T-helper 9 cell (primary cell): Measurements from ENCODE around the gene AIDA.
"Not testable (repeated sequence)": the region's sequence is repeated elsewhere in the genome, so short reads cannot be mapped to it uniquely, and the experiment has no call there.

Experiments used
- DNase-seq: peaks from one replicate; pipeline ENCODE4 v3.0.0-alpha.2; 2020
- total RNA-seq, 2 donors: gene quantifications; one replicate each; lab custom pipeline; 2026; lab: John Stamatoyannopoulos, UW

AIDA gene, protein sequence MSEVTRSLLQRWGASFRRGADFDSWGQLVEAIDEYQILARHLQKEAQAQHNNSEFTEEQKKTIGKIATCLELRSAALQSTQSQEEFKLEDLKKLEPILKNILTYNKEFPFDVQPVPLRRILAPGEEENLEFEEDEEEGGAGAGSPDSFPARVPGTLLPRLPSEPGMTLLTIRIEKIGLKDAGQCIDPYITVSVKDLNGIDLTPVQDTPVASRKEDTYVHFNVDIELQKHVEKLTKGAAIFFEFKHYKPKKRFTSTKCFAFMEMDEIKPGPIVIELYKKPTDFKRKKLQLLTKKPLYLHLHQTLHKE
- total RNA-seq = 28.8 to 29.0 reads per million in 2 donors

DNA sequence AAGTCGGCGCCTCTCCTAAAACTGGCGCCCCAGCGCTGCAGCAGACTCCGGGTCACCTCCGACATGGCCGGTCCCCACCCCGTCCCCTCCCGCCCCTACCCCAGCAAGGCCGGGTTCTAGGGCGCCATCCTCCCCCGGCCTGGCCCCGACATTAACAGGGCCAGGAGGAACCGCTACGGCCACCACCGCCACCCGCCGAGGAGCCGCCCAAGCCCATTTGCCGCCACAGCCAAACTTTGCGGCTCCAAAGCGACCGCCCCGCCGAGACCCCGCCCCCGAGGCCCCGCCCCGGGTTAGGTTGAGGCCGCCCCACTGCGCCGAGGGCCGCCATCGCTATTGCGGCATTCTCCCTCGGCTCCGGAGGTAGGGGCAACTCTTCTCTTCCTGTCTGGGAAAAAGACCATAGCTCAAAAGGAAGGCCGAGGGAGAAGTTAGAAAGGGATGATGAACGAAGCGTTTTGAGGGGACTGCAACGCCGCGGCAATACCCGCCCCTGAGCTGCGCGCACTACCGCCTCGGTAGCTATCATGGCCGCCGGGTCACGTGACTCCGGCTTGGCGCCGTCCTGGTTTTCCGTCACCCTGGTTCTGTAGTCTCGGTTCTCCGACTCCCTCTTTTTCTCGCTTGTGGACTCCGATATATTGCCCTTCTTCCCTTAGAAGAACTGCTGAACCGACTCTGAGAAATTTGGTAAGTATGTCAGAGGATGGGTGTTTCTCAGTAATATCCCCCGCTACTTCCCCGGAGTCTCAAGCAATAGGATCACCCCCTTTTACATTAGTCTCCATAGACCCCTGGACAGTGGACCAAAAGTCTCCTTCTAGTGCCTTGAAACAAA, at the start of gene AIDA, which contains the start of gene BROX:
TSS of gene AIDA (minus strand) at position 239 of the 838 bp plus-strand sequence. CDS start at position 65, 174 bp downstream.
TSS of gene BROX (plus strand) at position 312 of the 838 bp plus-strand sequence. CDS start 3,136 bp downstream, outside the sequence.
- DNase-seq = peak; percentile 96

DNA sequence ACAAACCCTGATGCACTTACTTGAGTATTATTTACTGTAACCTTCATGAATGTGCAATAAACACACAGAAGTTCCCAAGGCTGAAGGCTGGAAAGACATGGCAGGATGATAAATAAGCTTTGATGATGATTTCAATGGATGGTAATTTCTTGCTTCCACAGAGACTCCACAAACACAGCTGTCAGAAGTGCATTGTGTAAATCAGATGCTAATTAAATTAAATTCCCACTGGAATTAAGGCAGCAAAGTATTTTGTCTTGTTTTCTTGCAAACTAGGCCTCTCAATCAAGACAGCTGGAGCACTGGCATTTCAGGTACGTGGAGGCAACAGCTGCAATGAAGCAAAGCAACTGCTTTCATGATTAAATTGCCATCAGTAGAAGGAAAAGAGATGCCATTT, 48.8 kb upstream of the AIDA start:
- no peak for DNase-seq

DNA sequence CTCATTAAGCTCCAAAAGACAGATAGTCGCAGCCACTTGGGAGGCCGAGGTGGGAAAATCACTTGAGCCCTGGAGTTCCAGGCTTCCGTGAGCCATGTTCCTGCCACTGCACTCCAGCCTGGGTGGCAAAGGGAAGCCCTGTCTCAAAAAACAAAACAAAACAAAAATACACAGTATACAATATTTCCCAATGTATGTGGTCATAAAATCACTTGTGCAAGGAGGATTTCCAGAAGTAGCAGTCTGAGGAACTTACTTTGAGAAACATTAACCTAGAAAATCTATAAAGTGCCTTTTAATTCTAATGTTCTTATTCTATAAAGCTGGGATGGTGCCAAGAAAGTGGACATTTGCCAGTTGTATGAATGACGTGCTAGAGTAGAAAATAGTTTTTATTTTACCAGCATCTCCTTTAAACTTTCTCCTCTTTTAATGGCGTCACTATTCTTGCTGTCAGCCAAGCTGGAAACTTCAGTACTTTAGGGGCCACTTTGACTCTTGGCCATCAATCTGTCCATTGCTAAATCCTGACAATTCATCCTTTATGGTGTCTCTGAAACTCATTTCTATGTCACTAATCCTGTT, 47.3 kb upstream of the AIDA start:
- DNase-seq = no peak

DNA sequence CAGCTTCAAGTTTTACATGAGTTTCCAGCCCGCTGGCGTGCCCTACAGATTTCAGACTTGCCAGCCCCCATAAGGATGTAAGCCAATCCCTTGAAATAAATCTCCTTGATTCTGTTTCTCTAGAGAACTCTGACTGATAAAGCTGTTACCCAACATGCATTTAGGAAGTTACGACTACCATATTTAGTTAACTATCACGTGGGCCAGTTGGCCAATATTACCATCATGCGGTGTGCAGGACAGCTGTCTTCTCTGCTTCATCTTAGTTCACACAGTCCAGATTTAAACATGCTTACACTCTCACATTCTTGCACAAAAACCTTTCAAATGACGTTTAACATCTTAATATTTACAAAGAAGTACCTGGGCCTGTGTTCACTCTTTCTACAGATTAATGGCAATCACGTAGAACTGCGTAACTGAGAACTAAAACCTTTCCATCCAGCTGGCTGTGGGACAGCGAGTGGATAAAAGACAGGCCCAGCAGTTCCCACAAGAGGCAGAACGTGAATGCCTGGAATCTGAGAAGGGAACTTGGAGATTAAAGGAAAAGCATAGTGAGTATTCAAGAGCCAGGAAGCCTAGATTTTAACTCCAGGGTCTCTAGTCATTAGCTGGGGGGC, 45.5 kb upstream of the AIDA start:
- DNase-seq = no peak

DNA sequence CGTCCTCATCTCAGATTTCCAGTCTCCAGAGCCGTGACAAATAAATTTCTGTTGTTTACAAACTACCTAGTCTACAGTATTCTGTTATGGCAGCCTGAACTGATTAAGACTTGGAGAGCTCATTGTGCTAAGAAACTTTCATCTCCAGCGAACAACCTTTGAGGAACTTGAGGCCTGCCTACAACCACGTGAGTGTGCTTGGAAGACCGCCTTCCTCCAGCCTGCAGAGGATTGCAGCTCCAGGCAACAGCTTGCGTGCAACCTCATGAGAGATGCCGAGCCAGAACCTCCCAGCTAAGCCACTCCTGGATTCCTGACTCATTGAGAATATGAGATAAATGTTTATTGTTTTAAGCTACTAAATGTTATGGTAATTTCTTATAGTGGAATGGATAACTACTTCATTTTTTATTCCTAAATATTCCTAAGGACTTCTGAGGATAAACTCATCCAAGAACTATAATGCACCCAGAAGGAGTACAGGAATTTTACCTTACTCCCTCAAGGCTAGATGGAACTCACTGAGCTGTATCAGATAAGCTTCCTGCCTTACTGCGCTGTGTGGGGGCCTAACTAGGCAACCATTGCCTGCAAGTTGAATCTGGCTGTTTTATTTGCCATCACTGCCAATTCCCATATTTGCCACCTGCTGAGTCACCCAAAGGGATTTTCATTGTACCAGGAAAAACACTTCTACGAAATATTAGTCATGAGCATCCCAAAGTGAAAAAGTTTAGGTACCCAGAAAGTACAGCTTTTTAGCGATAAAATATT, 42.3 kb upstream of the AIDA start:
- no peak for DNase-seq

DNA sequence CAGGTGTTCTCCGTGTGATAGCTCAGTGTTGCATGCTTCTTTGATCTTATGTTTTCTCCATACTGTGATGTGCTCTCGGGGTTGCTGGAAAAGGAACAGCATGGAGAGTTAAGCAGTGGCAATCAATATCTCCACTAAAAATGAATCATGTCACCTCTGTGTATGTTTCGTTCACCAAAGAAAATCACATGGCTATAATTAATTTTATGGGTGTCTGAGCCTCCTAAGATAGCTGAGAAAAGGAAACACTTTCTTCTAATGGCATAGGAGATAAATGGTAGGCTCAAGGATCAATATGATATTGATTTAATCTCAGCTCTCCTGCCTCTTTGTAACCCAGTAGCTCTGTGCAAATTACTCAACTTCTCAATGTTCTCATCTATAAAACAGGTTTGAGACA, 39.0 kb upstream of the AIDA start:
- no peak for DNase-seq

DNA sequence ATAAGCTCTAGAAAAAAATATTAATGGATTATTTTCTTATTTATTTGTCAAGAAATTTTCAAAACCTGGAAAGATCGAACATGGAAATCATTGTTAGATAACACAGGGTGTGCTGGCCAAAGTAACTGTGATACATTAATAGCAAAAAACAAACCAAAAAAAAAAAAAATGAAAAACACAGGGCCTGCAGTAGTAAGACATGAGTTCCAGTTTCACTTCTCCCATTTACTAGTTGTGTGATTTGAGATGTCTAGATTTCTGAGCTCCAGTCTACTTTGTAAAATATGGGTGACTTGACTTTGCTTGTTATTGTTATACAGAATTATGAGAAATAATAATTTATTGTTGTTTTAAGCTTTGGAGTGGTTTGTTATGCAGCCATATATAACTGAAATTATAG, 38.4 kb upstream of the AIDA start:
- no peak for DNase-seq

DNA sequence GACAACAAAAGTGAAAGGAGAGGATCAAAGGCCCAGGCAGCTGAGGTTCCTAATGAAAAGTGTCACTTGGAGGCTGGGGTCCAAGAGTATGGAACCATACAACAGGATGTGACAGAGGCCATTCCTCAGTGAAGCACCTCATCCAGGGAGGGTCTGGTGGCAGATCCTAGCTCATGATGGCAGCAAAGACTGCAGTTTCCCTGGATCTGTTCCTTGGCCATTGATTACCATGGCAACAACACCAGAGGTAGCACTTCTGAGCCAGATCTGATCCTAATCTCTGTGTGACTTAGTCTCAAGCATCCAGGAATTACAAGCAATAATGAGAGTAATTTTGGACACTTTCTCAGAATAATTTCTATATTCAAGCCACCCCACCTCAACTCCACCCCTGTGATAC, 37.6 kb upstream of the AIDA start:
- DNase-seq = no peak

DNA sequence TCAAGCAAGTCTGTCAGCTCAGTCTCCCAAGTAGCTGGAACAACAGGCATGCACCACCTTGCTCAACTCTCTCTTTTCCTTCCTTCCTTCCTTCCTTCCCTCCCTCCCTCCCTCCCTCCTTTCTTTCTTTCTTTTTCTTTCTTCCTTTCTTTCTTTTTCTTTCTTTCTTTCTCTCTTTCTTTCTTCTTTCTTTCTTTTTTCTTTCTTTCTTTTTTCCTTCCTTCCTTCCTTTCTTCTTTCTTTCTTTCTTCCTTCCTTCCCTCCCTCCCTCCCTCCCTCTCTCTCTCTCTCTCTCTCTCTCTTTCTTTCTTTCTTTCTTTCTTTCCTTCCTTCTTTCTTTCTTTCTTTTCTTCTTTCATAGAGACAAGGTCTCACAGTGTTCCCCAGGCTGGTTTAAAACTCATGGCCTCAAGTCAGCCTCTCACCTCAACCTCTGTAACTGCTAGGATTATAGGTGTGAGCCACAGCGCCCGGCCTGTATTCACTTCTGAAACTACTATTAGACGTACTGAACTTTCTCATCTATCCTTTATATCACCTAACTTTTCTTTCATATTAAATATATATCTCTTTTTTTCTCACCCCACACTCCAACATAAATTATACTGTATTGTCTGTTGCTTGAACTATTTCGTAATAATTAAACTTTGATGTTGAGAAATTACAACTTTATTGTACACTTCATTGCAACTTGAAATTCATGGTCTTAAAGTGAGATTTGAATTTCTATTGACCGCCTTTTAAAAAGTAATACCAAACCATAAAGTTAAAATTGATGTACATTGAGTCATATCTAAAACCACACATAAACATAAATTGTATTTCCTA, 29.6 kb upstream of the AIDA start:
- DNase-seq = not testable (repeated sequence)

DNA sequence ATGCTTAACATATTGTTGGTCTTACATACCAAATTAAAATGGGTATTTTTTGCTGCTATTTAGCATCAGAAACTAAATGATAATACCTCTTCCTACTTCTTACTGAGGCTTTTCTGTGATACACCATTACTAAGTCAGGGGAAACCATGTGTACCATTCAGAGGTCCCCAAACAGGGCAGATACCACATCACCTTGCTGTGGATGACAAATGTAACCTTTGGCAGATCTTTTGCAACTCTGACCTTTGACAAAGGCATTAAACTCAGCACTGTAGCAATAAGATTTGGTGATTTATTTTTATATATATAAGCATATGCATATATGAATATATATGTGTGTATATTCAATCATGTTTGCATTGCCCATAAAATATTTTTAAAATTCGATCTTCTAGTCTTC, 27.6 kb upstream of the AIDA start:
- DNase-seq = no peak

DNA sequence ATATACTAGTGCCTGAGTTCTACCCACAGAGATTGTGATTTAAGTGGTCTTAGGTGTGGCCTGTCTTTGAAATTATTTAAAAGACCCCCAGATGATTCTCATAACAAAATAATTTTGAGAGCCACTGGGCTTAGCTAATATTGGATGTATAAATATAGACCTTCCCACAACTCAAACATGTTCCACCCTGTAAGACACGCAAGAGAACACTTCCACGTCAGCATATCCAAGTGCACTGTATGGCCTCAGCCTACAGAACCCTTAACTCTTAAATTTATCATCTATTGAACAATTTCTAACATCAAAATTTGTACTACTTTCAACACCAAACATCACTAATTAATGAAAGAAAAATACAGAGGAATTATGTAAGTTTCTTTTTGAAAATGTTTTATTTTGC, 27.2 kb upstream of the AIDA start:
- no peak for DNase-seq

DNA sequence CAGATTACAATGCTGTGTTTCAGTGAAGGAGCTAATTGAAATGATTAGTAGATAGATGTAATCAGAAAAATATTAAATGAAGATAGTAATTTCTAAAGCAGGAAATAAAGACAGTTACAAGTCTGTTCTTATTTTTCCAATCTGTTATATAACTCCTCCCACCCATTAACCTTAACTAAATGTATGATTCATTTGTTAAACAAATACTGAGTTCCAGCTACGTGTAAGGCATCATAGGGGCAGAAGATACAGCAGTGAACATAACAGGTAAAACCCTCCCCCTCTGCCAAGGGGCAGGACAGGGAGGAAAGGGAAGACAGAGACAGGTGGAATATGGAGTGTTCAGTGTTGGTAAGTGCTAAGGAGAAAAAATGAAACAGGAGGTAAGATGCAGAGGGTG, 24.7 kb upstream of the AIDA start, which contains the start of gene FAM177B:
TSS of gene FAM177B (plus strand) at position 231 of the 400 bp plus-strand sequence. CDS start 9,344 bp downstream, outside the sequence.
- DNase-seq = no peak

DNA sequence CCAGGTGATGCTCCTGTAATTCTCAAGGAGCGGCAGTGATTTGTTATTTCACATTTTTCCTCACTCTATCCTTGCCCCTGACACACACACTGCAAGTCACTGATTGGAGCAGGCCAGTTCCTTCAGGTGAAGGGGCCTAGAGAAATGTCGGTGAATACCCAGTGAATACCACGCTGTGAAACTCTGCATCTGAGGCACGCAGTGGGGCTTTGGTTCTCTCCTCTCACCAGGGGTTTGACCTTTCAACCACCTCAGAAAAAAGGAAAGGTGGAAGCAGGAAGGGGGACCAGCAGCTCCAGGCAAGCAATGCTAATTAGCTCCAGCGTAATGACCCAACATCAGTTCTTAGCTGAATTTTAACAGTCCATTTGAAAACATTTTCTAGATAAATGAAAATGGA, 24.2 kb upstream of the AIDA start:
- DNase-seq = no peak

DNA sequence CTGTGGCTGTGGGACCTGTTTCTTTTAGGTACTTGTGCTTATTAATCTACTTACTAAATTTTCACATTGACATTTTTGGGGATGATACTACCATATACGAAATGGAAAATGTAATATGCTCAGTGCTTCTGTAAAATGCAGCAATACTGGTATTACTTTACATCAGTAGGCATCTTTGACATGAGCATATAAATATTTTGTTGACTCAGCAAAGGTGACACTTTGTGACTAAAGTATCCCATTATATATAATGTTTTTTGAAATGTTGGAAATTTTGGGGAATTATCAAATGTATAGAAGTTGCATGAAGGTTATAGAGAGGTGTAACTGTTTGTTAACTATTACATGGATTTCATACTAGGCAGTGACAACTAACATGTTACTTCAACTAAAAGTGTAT, 22.4 kb upstream of the AIDA start:
- DNase-seq = no peak

DNA sequence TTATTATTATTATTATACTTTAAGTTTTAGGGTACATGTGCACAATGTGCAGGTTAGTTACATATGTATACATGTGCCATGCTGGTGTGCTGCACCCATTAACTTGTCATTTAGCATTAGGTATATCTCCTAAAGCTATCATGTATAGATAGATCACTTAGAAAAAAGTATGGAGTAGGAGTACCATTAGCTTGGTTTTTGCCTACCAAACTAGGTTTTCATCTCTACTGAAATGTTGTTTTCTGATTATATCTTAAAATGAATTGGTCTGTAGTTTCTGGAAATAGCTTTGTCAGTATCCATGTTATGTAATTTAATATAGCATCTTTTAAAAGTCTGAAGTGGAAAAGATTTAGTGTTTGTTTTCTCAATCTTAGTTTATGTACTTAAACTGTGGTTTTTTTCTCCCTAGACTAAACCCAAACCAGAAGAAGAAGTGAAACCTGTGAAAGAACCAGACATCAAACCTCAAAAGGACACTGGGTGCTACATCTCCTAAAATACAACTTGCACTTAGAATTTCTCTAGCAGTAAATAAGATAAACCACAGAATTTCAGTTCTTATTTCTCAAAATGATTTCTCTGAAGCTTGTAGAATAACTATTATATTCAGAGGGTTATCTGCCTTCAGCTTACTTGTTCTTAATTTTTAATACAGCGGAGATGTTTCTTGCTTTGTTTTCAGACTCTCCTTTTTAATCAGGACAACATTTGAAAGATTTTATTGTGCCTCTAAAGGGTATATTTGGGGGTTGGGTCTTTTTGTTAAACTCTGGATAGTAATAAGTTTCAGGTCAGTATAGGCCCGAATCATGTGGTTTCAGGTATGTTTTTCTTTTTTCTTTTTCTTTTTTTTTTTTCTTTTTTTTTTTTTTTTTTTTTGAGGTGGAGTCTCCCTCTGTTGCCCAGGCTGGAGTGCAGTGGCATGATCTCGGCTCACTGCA, 20.2 kb upstream of the AIDA start:
- DNase-seq = no peak

DNA sequence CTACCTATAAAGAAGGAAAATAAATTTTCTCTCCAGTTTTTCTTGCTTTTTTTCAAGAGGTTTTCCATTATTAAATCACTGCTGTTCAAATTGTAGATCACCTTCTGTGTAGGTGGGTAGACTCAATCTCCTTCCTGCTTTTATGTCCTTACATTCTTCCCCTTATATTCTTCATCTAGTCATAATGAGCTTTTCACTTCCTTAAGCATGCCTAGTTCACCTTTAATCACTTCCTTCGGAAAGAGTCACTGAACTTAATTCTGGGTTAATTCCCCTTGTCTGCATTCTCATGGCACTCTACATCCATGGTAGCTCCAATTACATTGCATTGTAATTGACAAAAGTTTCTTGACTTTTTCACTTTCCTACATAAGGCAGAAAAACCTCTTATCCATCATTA, 18.6 kb upstream of the AIDA start:
- no peak for DNase-seq

DNA sequence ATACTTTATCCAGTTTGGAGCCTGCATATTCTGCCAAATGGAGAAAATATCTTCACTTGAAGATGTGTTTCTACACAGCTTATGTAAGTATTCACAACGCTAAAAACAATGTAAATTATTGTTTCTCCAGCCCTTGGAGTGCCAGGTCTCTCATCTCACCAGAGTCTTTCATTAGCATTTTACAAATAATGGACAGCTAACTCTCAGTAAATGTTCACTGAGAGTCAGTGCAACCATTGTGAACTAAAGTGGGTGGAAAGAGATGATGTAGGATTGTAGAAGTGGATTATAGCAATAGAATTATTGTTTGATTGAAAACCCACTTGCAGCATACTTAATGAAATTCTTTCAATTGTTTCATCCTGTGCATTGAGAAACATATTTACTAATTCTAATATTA, 16.5 kb upstream of the AIDA start:
- DNase-seq = no peak

DNA sequence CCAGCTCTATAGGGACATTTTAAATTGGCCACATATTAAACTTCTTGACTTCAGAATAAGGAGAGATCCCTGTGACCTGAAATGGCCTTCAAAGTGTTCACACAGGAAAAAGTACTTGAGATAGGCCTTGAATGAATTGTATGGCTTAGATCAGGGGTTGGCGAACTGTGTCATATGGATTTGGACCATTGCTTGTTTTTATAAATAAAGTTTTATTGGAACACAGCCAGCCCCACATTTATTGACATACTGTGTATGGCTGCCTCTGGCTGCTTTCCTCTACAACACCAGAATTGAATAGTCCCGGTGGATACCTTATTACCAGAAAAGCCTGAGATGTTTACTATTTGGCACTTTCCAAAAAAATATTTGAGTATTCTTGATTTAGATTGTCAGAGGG, 4.1 kb upstream of the AIDA start:
- DNase-seq = no peak

DNA sequence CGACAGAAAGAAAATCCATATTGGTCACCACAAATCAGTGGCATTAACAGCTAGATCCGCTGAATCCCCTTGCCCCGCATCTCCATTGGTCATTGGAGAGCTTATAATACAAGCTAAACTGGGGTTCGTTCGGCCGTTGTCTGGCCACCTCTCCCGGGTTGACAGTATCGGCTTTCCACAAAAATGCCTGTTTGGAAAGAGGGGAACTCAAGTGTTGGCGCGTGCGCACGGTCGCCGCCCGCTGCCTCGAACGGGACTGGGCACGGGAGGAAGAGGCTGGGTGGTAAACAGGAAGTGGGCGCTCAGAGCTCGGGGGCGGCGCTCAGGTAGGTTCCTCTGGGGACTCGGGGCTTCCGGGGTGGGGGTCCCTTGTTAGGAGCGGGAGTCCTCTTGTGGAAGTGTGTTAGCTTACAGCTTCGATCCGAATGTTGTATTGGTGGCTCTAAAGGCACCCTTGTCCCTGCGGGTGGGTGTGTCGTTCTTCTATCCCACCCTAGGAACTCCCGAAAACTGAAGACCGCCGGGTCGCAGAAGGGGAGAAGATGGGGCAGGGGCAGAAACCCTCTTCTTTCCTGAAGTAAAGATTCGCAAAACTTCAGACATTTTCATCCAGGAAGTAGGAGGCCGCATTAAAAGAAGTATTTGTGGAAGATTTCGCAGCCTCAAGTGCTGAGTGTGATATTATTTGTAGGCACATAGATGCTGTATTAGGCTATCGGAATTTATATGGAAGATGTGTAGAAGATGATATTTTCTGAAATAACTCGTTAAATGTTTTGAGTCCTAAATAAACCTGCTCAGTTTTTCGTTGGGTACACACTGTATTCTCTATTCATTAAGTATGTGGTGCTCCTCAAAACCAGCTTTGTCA, 1.0 kb upstream of the AIDA start:
- peak; percentile 83 for DNase-seq
